Measurements from ENCODE around the gene CPSF4L.
A peak's percentile ranks its signal among the peaks of the same experiment; 100 is the strongest.

The CPSF4L gene

DNA sequence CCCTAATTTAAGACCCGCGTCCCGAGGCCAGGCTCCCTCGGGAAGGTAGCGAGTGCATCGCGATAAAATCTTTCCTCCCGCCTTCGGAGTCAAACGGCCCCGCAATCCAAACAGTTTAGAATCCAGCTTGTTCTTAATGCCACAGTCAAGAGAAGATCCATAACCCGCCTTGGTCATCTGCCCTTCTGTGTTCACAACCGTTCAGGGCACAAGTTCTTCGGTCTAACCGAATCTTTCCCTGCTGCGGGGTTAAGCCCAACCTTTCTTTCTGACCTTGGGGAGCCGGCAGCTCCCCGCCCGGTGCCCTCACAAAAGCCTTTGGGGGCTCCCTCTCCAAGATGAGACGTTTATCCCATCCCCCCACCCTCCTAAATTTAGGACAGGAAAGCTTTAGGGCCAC is 30.3 kb downstream of the CPSF4L start:
- no peak for DNase-seq

DNA sequence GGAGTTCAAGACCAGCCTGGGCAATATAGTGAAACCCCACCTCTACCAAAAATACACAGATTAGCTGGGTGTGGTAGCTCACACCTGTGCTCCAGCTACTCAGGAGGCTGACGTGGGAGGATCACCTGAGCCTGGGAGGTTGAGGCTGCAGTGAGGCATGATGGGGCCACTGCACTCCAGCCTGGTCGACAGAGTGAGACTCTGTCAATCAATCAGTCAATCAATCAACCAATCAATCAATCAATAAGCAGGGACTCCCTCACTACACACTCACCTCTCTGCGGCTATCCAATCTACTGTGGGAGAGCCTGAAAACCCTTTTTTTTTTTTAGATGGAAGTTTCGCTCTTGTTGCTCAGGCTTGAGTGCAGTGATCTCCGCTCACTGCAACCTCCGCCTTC is 31.6 kb downstream of the CPSF4L start:
- DNase-seq, result no peak

- peak; percentile 22 to 26 for DNase-seq
Measured at GRCh38 chr17:73228748-73229236, 32.9 kb downstream of the CPSF4L start.

DNA sequence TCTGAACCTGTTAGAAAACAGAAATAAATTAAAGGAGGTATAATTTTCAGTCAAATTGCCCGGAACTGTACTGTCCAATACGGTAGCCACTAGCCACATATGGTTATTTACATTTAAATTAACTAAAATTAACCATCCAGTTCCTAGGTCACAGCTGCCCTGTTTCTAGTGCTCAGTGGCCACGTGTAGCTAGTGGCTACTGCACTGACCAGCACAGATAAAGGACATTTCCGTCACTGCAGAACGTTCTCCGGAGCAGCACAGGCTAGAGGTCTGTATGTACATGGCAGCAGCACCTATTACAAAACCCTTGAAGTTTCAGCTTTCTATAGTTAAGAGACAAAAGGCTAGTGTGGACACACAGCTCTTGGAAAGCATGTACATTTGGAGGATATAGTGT is 33.7 kb downstream of the CPSF4L start:
- no peak for DNase-seq

- no peak for DNase-seq
Measured at GRCh38 chr17:73227379-73227778, 34.3 kb downstream of the CPSF4L start.

DNA sequence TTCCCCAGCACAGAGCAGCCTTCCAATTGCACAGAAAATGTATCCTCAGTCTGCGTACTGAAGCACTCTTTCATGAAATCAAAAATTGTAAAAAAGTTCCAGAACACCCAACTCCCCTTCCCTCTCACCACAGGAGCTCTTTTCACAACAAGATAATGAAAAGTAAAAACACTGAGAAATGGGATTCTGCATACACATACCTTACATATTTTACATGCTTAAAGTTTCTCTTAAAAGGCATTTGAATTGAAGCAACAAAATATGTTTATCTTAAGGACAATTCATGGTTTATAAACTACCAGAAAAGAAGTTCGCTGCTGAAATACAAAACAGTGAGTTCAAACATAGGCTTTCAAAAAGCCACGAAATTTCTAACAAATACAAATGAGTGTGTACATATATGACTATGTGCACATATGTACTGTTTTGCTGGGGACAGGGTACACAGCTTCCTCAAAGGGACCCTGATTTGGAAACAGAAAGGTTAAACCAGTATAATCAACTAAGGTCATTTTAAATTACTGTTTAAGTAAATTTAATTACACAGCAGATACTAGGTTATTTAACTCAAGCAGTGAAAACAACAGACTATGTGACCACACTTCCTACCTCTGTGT is 35.0 kb downstream of the CPSF4L start:
- no peak for DNase-seq

- DNase-seq, result no peak
Measured at GRCh38 chr17:73224663-73225305, 36.9 kb downstream of the CPSF4L start.

GRCh38 chr17:73224237-73224636 is 37.4 kb downstream of the CPSF4L start:
- no peak for DNase-seq

DNA sequence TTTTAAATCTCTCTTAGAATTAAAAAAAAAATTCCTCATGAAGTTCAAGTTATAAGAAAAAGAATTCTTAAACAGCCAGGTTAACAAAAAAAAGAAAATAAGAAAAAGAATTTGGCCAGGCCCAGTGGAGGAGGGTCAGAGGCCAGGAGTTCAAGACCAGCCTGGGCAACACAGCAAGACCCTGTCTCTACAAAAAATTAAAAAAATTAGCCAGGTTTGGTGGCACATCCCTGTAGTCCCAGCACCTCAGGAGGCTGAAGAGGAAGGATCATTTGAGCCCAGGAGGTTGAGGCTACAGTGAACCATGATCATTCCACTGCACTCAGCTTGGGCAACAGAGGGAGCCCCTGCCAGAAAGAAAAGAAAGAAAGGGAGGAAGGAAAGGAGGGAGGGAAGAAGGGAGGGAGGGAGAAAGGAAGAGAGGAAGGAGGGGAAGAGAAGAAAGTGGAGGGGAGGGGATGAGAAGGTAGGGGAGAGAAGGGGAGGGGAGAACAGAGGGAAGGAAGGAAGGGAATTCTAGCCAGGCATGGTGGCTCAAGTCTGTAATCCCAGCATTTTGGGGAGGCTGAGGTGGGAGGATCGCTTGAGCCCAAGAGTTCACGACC is 38.0 kb downstream of the CPSF4L start:
- no peak for DNase-seq

GRCh38 chr17:73215447-73215846 is 46.2 kb downstream of the CPSF4L start:
- no peak for DNase-seq

GRCh38 chr17:73214851-73215250 is 46.8 kb downstream of the CPSF4L start:
- DNase-seq, result no peak

GRCh38 chr17:73214008-73214407 is 47.7 kb downstream of the CPSF4L start:
- no peak for DNase-seq

DNA sequence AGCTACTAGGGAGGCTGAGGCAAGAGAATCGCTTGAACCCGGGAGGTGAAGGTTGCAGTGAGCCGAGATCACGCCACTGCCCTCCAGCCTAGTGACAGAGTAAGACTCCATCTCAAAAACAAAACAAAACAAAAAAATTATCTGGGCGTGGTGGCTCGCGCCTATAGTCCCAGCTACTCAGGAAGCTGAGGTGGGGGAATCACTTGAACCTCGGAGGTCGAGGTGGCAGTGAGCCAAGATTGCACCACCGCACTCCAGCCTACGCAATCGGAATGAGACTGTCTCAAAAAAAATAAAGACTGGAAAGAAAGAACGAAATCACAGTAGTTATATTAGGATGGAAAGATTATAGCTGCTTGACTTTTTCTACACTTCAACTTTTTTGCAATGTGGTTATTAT is 49.9 kb downstream of the CPSF4L start:
- DNase-seq, result peak; percentile 74 to 75

GRCh38 chr17:73210002-73210678 is 51.5 kb downstream of the CPSF4L start:
- no peak for DNase-seq

GRCh38 chr17:73209436-73209835 is 52.2 kb downstream of the CPSF4L start:
- DNase-seq, result no peak

DNA sequence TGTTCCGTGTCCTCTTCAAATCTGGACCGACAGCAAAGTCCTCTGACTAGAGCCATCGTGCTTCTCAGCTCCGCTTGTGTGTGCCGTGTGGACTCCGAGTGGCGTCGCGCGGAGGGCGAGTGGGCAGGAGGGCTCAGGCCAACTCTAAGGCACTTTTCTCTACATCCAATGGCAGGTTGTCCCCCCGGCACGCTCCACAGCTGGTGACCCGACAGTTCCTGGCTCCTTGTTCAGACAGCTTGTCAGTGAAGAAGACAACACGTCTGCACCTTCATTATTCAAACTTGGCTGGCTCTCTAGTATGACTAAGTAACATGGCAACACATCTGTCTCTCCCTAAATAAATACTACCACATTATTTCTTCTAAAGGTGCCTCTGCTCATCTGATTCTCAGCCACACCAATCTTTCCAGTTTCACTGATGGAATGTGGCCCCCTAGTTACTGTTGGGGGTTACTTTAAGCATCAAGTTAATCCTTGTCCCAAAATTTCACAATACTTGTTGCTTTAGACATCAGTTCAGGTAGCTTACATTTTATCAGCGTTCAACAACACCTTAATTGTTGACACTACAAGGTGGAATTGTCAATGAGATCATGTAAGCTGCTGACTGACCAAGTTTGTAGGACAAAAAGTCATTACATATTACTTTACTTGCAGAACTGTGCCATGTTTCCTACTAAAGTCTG is 53.4 kb downstream of the CPSF4L start:
- DNase-seq, result no peak

DNA sequence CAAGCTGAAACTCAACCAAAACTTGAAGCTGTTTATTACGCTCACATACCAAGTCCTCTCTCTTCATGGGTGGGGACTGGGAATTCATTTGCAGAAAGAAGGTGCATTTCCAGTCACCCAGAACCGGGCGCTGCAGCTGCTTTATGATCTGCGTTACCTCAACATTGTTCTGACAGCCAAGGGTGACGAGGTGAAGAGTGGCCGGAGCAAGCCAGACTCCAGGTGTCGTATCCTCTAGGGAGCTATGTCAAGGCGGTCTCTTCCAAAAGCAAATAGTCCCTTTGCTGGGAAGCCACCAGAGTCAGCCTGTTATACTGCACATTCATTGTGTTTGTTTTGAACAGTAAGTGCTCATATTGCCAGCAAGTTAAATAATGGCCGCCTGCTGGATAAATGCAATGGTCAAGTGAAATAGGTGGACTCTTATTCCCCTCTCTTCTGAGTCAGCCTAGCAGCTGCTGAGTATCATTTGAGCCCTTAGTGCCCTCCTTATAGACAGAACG is 56.2 kb downstream of the CPSF4L start:
- no peak for DNase-seq

- peak; percentile 25 to 26 for DNase-seq
Measured at GRCh38 chr17:73203788-73204479, 57.7 kb downstream of the CPSF4L start.

DNA sequence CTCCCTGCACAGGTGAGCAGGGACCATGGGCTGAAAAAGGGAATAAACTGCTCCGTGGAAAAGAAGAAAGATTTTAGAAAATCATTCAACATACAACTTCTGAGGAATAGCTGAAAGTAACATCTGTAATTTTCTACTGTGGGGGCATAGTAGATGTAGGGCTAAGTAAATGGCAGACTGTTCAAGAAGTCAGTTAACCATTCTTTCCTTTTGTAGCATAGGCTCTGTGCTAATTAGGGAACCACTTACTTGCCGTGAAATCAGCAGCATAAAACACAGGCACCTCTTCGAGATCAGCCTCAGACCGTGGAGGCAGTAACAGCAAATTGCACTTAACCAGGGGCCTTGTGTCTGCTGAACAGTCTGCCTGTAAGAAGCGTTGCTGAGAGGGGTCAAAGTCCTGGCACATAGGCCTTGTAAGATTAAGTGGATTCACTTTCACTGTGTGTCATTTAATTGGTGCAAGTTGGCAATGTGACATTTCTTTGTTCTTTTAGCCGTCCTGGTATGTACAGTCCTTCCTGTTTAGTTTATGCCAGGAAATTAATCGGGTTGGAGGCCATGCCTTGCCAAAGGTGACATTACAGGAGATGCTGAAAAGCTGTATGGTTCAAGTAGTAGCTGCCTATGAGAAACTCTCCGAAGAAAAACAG is 58.4 kb downstream of the CPSF4L start:
- DNase-seq, result peak in 1 of 2 donors; percentile 25

GRCh38 chr17:73201215-73202069 is 60.2 kb downstream of the CPSF4L start:
- no peak for DNase-seq

DNA sequence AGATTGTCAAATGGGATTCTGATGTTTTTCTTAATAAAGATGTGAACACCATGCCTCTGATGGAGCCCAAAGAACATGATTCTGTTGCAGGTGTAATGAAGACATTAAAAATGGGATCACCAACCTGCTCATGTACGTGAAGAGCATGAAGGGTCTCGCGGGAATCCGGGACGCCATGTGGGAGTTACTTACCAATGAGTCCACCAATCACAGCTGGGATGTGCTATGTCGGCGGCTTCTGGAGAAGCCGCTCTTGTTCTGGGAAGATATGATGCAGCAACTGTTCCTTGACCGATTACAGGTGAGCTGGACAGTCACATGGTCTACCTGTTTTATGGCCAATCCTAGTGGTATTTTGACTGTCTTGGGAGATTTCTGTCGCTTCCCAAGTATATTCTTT is 61.2 kb downstream of the CPSF4L start:
- DNase-seq, result no peak
